Measurements from ENCODE around the gene WNT10A. TPM values are rescaled to one million over a fixed set of nuclear protein-coding genes. Genes with fewer than 3 reads are reported as not detected.

WNT10A gene
- total RNA-seq, 1 donor from 2014 or later, result 2.4 TPM

DNA sequence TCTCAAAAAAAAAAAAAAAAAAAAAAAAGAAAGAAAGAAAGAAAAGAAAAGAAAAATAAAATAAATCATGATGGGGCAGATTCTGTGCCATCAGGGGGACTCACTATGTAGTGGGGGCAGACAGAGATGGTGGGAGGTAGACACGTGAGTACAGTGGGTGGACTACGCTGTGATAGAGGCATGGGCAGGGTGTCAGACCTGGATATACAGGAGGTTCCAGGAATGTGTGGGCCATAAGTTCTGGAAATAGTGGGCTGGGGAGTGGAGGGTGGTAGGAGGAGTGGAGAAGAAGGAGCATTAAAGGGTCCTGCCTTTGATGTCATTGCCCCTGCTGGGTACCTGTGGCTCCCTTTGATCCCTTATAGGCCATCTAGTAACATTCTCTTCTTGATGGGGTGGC lies 29.9 kb upstream of the WNT10A start:
- Histone ChIP-seq H3K27me3 (ENCODE audit: control insufficient read depth, insufficient read depth, low read length) (peaks cover 3% of the 10 kb centered on the region), H3K36me3 (ENCODE audit: control insufficient read depth, insufficient read depth, low read length) (no peaks in the 10 kb centered on the region), H3K4me3 (ENCODE audit: low read depth, low read length) (no peak overlapping the region)
- FAIRE-seq (no peak), DNase-seq (ENCODE audit: low read depth) (no peak)
- TF ChIP-seq, protein P1, sequence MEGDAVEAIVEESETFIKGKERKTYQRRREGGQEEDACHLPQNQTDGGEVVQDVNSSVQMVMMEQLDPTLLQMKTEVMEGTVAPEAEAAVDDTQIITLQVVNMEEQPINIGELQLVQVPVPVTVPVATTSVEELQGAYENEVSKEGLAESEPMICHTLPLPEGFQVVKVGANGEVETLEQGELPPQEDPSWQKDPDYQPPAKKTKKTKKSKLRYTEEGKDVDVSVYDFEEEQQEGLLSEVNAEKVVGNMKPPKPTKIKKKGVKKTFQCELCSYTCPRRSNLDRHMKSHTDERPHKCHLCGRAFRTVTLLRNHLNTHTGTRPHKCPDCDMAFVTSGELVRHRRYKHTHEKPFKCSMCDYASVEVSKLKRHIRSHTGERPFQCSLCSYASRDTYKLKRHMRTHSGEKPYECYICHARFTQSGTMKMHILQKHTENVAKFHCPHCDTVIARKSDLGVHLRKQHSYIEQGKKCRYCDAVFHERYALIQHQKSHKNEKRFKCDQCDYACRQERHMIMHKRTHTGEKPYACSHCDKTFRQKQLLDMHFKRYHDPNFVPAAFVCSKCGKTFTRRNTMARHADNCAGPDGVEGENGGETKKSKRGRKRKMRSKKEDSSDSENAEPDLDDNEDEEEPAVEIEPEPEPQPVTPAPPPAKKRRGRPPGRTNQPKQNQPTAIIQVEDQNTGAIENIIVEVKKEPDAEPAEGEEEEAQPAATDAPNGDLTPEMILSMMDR (IDR thresholded peaks at IDR 0.05; ENCODE audit: insufficient read depth, low read length, severe bottlenecking), result no peak

DNA sequence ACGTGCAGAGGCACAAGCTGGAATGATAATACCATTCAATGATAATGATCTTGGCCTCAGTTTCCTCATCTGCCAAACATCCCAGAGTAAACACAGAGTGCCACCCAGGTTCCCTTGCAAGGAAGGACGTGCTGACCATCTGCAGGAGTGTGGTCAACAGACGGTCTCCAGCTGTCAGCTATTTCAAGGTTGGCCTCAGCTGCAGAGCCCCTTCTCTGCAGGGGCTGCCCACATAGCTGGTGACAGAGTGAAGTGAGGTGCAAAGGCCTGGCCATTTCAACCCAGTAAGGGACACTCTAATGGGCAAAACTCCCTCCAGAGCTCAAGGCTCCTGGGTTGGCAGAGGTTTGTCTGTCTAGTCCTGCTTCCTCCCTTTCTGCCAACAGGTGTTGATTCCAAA lies 29.4 kb upstream of the WNT10A start:
- TF ChIP-seq, protein P1 (IDR thresholded peaks at IDR 0.05; ENCODE audit: insufficient read depth, low read length, severe bottlenecking), result no peak
- Histone ChIP-seq H3K4me3 (ENCODE audit: low read depth, low read length) (no peak overlapping the region), H3K36me3 (ENCODE audit: control insufficient read depth, insufficient read depth, low read length) (no peaks in the 10 kb centered on the region), H3K27me3 (ENCODE audit: control insufficient read depth, insufficient read depth, low read length) (peaks cover 5% of the 10 kb centered on the region)
- FAIRE-seq, result no peak
- DNase-seq (ENCODE audit: low read depth), result no peak

DNA sequence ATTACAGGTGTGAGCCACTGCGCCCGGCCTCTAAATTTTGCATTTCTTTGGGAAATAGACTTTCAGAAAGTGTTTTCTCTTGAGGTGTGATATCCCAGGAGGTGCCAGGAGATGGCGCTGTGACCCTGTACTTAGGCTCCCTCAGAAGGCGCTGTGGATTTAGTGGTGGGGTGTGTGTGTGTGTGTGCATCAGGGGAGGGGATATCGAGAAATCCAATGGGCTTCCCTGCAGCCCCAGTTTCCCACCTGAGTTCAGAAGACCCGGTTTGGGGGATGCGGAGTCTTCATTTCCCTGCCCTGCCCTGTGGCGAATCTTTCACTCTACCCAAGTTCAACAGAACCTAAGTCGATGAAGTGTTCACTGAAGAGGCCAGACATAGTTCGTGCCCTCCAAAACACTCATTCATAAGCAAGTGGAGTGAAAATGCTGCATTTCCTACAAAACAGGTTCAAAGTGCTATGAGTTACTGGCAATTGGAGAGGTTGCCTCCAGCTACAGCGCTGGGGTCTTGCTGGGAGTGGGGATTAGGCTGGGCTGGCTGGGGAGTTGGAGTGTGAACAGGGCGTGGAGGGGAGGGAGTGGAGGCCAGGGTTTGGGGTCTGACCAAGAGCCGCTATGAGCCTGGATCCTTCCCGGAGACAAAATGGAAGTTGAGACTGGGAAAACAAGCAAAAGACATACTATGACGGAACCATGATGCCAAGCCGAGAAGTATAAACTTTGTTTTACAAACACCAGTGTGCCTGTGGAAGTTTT lies 27.6 kb upstream of the WNT10A start:
- DNase-seq (ENCODE audit: low read depth) (peak; percentile 49), FAIRE-seq (no peak)

DNA sequence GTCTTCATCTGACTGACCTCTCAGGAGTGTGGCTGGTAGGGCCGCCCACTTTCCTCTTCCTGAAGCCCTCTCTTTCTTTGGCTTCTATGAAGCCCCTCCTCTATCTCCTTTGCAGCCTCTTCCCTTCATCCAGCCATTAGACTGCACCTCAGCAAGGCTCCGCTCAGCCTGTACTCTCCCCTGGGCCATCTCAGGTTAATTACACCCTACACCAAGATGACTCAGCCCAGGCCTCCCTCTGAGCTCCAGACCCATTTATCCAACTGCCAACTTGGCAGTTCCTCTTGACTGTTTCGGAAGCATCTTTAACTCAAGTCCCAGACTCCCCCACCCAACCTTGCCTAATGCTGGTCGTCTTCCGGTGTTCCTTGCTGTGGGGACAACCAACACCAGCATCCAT lies 26.9 kb upstream of the WNT10A start:
- H3K27me3 ChIP-seq (ENCODE audit: control insufficient read depth, insufficient read depth, low read length), result peaks cover 19% of the 10 kb centered on the region
- no peak overlapping the region for H3K4me3 ChIP-seq (ENCODE audit: low read depth, low read length)
- TF ChIP-seq, protein P1 (IDR thresholded peaks at IDR 0.05; ENCODE audit: insufficient read depth, low read length, severe bottlenecking), result no peak
- FAIRE-seq (no peak), DNase-seq (ENCODE audit: low read depth) (peak; percentile 37)
- no peaks in the 10 kb centered on the region for H3K36me3 ChIP-seq (ENCODE audit: control insufficient read depth, insufficient read depth, low read length)

More for the DNA sequence above, 27.6 kb upstream of the WNT10A start:
- Histone ChIP-seq H3K4me3 (ENCODE audit: low read depth, low read length) (no peak overlapping the region), H3K27me3 (ENCODE audit: control insufficient read depth, insufficient read depth, low read length) (peaks cover 14% of the 10 kb centered on the region), H3K36me3 (ENCODE audit: control insufficient read depth, insufficient read depth, low read length) (no peaks in the 10 kb centered on the region)
- TF ChIP-seq, protein P1 (IDR thresholded peaks at IDR 0.05; ENCODE audit: insufficient read depth, low read length, severe bottlenecking), result peak; percentile 80

DNA sequence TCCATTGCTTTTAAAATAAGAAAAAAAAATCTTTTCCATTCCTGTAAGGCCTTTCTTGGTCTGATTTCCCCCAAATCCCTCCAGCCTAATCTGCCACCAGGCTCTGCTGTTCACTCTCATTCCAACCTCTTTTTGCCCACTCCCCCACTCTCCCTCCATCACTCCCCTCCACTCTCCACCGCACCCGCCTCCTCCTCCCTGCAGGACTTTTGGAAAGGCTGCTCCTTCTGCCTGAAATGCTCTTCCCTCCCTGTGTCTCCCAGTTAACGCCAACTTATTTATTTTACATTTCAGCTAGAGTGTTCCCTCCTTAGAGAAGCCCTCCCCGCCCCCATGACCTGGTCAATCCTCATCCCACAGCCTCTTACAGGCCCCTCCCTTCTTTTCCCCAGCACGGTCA lies 25.8 kb upstream of the WNT10A start:
- DNase-seq (ENCODE audit: low read depth) (no peak), FAIRE-seq (no peak)

More for the DNA sequence above, 25.8 kb upstream of the WNT10A start:
- H3K4me3 ChIP-seq (ENCODE audit: low read depth, low read length), result no peak overlapping the region
- TF ChIP-seq, protein P1 (IDR thresholded peaks at IDR 0.05; ENCODE audit: insufficient read depth, low read length, severe bottlenecking), result no peak
- no peaks in the 10 kb centered on the region for H3K36me3 ChIP-seq (ENCODE audit: control insufficient read depth, insufficient read depth, low read length)
- peaks cover 25% of the 10 kb centered on the region for H3K27me3 ChIP-seq (ENCODE audit: control insufficient read depth, insufficient read depth, low read length)
